DND-41 (cell line): Measurements from ENCODE around the gene AKR7A3.
"Not testable (repeated sequence)": the region's sequence is repeated elsewhere in the genome, so short reads cannot be mapped to it uniquely, and the experiment has no call there.

Experiments
- ATAC-seq: fragments of 200-7000 bp; cut with Tn5 transposase; 3 replicates; pipeline ENCODE4 v1.9.1; 2021; ENCODE audit warnings: low read depth; ENCODE audit not compliant: insufficient read depth
- DNase-seq: peaks from one replicate; pipeline ENCODE4 v3.0.0-alpha.2; 2020
- H2AFZ ChIP-seq: 2 replicates; pipeline ENCODE4 v1.6.0; 2012; ENCODE audit warnings: low read depth, low read length
- H3K27ac ChIP-seq: 2 replicates; pipeline ENCODE4 v1.5.1; 2012; ENCODE audit warnings: low read length, inconsistent platforms
- H3K27me3 ChIP-seq: fragments of 200-600 bp; sonication (generic); 2 replicates; pipeline ENCODE4 v1.6.0; 2012; ENCODE audit warnings: low read length, mild to moderate bottlenecking, inconsistent platforms; ENCODE audit not compliant: insufficient read depth, poor library complexity
- H3K36me3 ChIP-seq: 2 replicates; pipeline ENCODE4 v1.5.1; 2012; ENCODE audit warnings: low read length, inconsistent platforms; ENCODE audit not compliant: insufficient read depth
- H3K4me1 ChIP-seq: 2 replicates; pipeline ENCODE4 v1.5.1; 2012; ENCODE audit warnings: mild to moderate bottlenecking, low read length; ENCODE audit not compliant: insufficient read depth
- H3K4me2 ChIP-seq: 2 replicates; pipeline ENCODE4 v1.6.0; 2012; ENCODE audit warnings: mild to moderate bottlenecking, moderate library complexity, low read length, inconsistent platforms; ENCODE audit not compliant: insufficient read depth
- H3K4me3 ChIP-seq, 2 experiments: fragments of 200-600 bp in 1 of 2; shearing (Covaris generic) in 1 of 2; 2 replicates each; pipeline ENCODE4 v1.5.1; 2012 to 2016; ENCODE audit warnings: inconsistent platforms in 2 of 2, low read length in 2 of 2, mild to moderate bottlenecking in 2 of 2, low read depth in 1 of 2, moderate library complexity in 1 of 2
- H3K79me2 ChIP-seq: 2 replicates; pipeline ENCODE4 v1.6.0; 2012; ENCODE audit warnings: low read length, inconsistent platforms; ENCODE audit not compliant: insufficient read depth
- H3K9ac ChIP-seq: 2 replicates; pipeline ENCODE4 v1.6.0; 2012; ENCODE audit warnings: low read depth, mild to moderate bottlenecking, inconsistent platforms, low read length, moderate library complexity
- H3K9me3 ChIP-seq: 2 replicates; pipeline ENCODE4 v1.5.1; 2012; ENCODE audit warnings: low read length, moderate library complexity, mild to moderate bottlenecking, inconsistent platforms; ENCODE audit not compliant: insufficient read depth, severe bottlenecking
- H4K20me1 ChIP-seq: 2 replicates; pipeline ENCODE4 v1.6.0; 2012; ENCODE audit warnings: low read length; ENCODE audit not compliant: insufficient read depth
- CTCF ChIP-seq: IDR thresholded peaks from 2 replicates; pipeline ENCODE4 v1.5.1; 2012; ENCODE audit warnings: borderline replicate concordance, low read length, moderate library complexity, mild to moderate bottlenecking; ENCODE audit not compliant: poor library complexity, severe bottlenecking; ENCODE audit errors: extremely low read depth
- EZH2 ChIP-seq: IDR thresholded peaks from 3 replicates; pipeline ENCODE4 v1.6.1; 2012; ENCODE audit warnings: borderline replicate concordance, low read depth, mild to moderate bottlenecking, moderate library complexity, low read length, inconsistent platforms; ENCODE audit not compliant: severe bottlenecking

The AKR7A3 gene

GRCh38 chr1:19307794-19308508, 19.4 kb upstream of the AKR7A3 start:
- TF ChIP-seq EZH2, result no peak
- no peak for TF ChIP-seq CTCF
- H3K27me3 ChIP-seq, result no peaks in the 10 kb centered on the region
- DNase-seq (no peak), ATAC-seq (no peak)
- no peaks in the 10 kb centered on the region for H3K9me3 ChIP-seq
- H3K79me2 ChIP-seq, result peaks cover 16% of the 10 kb centered on the region
- peaks cover 61% of the 10 kb centered on the region for H3K36me3 ChIP-seq
- no peak overlapping the region for H2AFZ ChIP-seq
- no peak overlapping the region for H3K4me3 ChIP-seq
- H3K4me2 ChIP-seq, result no peak overlapping the region
- H4K20me1 ChIP-seq, result peaks cover 4% of the 10 kb centered on the region; the same call in 1 of the 2 replicates
- H3K27ac ChIP-seq, result no peak overlapping the region
- no peak overlapping the region for H3K9ac ChIP-seq
- peaks cover 22% of the 10 kb centered on the region for H3K4me1 ChIP-seq

- DNase-seq, result no peak
- H3K9ac ChIP-seq, result no peak overlapping the region
- H3K27ac ChIP-seq, result no peak overlapping the region
- H3K36me3 ChIP-seq, result peaks cover 64% of the 10 kb centered on the region
- TF ChIP-seq CTCF (no peak), EZH2 (no peak)
- peaks cover 16% of the 10 kb centered on the region for H3K79me2 ChIP-seq
- H2AFZ ChIP-seq, result no peak overlapping the region
- peaks cover 4% of the 10 kb centered on the region; the same call in 1 of the 2 replicates for H4K20me1 ChIP-seq
- H3K4me3 ChIP-seq, result no peak overlapping the region
- H3K4me2 ChIP-seq, result no peak overlapping the region
- ATAC-seq, result no peak
- peaks cover 14% of the 10 kb centered on the region for H3K4me1 ChIP-seq
- H3K9me3 ChIP-seq, result no peaks in the 10 kb centered on the region
- H3K27me3 ChIP-seq, result no peaks in the 10 kb centered on the region
Observed at GRCh38 chr1:19306941-19307340, 18.4 kb upstream of the AKR7A3 start.

GRCh38 chr1:19305880-19306279, 17.3 kb upstream of the AKR7A3 start:
- ATAC-seq, result no peak
- Histone ChIP-seq H3K9me3 (no peaks in the 10 kb centered on the region), H3K4me3 (no peak overlapping the region), H3K79me2 (peaks cover 6% of the 10 kb centered on the region), H3K4me1 (peaks cover 8% of the 10 kb centered on the region), H3K36me3 (peaks cover 64% of the 10 kb centered on the region), H3K27ac (no peak overlapping the region), H3K4me2 (no peak overlapping the region), H3K9ac (no peak overlapping the region), H4K20me1 (peaks cover 4% of the 10 kb centered on the region; the same call in 1 of the 2 replicates), H3K27me3 (no peaks in the 10 kb centered on the region), H2AFZ (no peak overlapping the region)
- no peak for TF ChIP-seq CTCF
- TF ChIP-seq EZH2, result no peak
- DNase-seq, result no peak

- H3K27ac ChIP-seq, H3K79me2 ChIP-seq, H3K4me2 ChIP-seq, ATAC-seq, H3K9me3 ChIP-seq, DNase-seq, H3K27me3 ChIP-seq, H2AFZ ChIP-seq, H3K4me3 ChIP-seq, H3K4me1 ChIP-seq, H4K20me1 ChIP-seq, H3K9ac ChIP-seq: not testable (repeated sequence)
- H3K36me3 ChIP-seq, result peaks cover 66% of the 10 kb centered on the region
Observed at GRCh38 chr1:19304081-19304480, 15.5 kb upstream of the AKR7A3 start.
